AG09309 (cell line): Measurements from ENCODE around the gene ACVR1.
"Not testable (repeated sequence)": the region's sequence is repeated elsewhere in the genome, so short reads cannot be mapped to it uniquely, and the experiment has no call there.

Experiments used
- DNase-seq: peaks from one replicate; pipeline ENCODE4 v3.0.0-alpha.2; 2010; ENCODE audit warnings: low read depth
- H3K4me3 ChIP-seq: 2 replicates; pipeline ENCODE4 v1.5.1; 2011; ENCODE audit warnings: mild to moderate bottlenecking, low read depth, low read length, moderate library complexity; ENCODE audit not compliant: control insufficient read depth
- TF ChIP-seq, protein P1 (sequence below): IDR thresholded peaks from 2 replicates; pipeline ENCODE4 v1.5.1; 2011; ENCODE audit warnings: mild to moderate bottlenecking, low read depth, low read length, inconsistent platforms; ENCODE audit not compliant: insufficient read depth, control insufficient read depth; ENCODE audit errors: missing control alignments

The ACVR1 gene

DNA sequence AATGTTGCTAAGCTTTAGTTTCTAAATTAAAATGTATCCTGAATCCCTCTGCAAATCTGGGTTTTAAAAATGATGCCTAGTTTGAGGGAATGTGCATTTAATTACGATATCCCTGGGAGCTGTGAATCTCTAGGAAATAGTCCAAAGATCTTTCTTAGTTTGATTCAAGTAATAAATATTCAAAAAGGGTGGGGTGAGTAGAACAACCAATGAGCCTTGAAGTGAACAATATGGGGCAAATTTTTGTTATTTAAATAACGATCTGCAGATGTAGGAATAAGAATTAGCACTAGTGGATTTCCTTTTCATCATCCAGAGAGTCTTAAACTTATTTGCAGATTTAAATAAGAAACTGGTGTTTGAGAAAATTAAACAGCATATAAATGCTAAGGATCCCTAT, 106.3 kb downstream of the ACVR1 start:
- TF ChIP-seq, protein P1, sequence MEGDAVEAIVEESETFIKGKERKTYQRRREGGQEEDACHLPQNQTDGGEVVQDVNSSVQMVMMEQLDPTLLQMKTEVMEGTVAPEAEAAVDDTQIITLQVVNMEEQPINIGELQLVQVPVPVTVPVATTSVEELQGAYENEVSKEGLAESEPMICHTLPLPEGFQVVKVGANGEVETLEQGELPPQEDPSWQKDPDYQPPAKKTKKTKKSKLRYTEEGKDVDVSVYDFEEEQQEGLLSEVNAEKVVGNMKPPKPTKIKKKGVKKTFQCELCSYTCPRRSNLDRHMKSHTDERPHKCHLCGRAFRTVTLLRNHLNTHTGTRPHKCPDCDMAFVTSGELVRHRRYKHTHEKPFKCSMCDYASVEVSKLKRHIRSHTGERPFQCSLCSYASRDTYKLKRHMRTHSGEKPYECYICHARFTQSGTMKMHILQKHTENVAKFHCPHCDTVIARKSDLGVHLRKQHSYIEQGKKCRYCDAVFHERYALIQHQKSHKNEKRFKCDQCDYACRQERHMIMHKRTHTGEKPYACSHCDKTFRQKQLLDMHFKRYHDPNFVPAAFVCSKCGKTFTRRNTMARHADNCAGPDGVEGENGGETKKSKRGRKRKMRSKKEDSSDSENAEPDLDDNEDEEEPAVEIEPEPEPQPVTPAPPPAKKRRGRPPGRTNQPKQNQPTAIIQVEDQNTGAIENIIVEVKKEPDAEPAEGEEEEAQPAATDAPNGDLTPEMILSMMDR: no peak
- H3K4me3 ChIP-seq: no peak overlapping the region
- no peak for DNase-seq

DNA sequence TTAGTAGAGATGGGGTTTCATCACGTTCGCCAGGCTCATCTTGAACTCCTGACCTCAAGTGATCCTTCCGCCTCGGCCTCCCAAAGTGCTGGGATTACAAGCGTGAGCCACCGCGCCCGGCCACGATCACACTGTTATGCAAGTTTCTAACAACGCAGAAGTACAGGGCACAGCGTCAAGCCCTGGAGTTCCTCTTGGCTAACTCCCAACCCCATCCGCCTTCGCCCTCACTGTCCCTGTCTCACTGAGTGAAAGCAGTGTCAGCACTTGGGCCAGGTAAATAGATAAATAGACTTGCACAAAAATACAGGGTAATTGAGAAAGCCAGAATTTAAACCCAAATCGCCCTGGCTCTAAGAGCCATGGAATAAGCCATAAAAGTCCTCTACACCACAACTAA, 111.7 kb downstream of the ACVR1 start:
- no peak for DNase-seq
- no peak overlapping the region for H3K4me3 ChIP-seq

DNA sequence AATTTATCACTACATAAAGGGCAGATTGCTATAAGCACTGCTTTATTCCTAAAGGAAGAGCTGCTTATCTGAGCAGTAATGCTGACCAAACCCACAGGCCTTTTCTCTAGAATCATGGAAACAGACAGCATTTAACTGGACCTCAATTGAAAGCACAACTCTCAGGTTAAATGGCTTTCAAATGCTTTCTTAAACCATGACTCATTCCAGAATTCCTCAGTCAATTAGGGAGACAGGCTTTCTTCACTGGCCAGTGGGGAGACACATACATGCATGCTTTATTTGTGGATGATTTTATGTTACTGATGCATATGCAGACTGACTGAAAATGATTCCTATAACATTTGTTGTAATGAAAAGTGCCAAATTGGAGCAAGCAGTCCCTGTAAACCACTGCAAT, 114.6 kb downstream of the ACVR1 start:
- TF ChIP-seq, protein P1: no peak
- H3K4me3 ChIP-seq: no peak overlapping the region
- DNase-seq: no peak

More for the DNA sequence above, 111.7 kb downstream of the ACVR1 start:
- TF ChIP-seq, protein P1: no peak

DNA sequence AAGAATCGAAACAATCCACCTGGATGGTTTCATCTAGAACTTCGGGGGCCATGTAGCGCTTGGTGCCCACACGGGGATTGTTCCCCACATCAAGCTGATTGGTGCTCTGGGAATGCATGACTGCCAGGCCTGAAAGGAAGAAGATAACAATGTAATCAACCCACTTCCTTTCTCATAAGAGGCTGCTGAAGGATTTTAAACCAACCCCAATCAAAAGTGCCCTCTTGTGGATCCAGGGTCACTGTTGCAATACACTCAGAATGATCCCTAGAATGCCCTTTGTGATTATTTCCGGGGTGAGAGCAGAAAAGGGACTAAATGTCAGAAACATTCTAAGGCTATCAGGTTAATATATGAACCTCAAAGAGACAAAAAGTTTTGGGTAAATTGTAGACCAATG, 115.2 kb downstream of the ACVR1 start:
- TF ChIP-seq, protein P1: no peak
- DNase-seq: no peak
- no peak overlapping the region for H3K4me3 ChIP-seq

DNA sequence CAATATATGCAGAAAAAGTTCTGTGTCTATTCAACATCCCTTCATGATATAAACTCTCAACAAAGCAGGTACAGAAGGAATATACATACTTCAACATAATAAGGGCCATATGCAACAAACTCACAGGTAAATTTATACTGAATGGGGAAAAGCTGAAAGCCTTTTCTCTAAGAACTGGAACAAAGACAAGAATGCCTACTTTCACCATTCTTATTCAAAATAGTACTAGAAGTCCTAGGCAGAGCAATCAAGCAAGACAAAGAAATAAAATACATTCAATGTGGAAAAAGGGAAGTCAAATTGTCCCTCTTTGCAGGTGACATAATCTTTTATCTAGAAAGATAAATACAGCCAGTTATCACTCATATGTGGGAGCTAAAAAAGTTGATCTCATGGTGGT, 116.3 kb downstream of the ACVR1 start:
- H3K4me3 ChIP-seq: no peak overlapping the region
- TF ChIP-seq, protein P1: no peak
- DNase-seq: no peak

- H3K4me3 ChIP-seq: no peak overlapping the region
- TF ChIP-seq, protein P1: no peak
- DNase-seq: no peak
These were observed 117.5 kb downstream of the ACVR1 start for GRCh38 chr2:157758586-157758985.

- no peak overlapping the region for H3K4me3 ChIP-seq
- TF ChIP-seq, protein P1: no peak
- DNase-seq: no peak
These were observed 118.6 kb downstream of the ACVR1 start for GRCh38 chr2:157757500-157757899.

DNA sequence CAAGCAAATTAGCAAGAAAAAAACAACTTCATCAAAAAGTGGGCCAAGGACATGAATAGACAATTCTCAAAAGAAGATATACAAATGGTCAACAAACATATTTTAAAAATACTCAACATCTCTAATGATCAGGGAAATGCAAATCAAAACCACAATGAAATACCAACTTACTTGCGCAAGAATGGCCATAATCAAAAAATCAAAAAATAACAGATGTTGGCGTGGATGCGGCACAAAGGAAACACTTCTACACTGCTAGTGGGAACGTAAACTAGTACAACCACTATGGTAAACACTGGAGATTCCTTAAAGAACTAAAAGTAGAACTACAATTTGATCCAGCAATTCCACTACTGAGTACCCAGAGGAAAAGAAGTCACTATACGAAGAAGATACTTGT, 119.7 kb downstream of the ACVR1 start:
- not testable (repeated sequence) for H3K4me3 ChIP-seq, DNase-seq
